HK-2 (cell line): Measurements from ENCODE around the gene FAHD1.
"Not testable (repeated sequence)": the region's sequence is repeated elsewhere in the genome, so short reads cannot be mapped to it uniquely, and the experiment has no call there.

ENCODE experiments used
- DNase-seq: peaks from one replicate; pipeline ENCODE4 v3.0.0-alpha.2; 2018; ENCODE audit not compliant: unreplicated experiment

Gene FAHD1

DNA sequence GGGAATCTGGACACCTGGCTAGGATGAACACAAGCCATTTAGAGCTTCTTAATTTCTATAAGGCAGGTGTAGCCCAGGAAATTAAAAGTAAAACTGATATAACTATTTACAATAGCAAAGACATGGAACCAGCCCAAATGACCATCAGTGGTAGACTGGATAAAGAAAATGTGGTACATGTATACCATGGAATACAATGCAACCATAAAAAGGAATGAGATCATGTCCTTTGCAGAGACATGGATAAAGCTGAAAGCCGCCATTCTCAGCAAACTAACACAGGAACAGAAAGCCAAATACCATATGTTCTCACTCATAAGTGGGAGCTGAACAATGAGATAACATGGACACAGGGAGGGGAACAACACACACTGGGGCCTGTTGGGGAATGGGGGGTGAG is 19.4 kb downstream of the FAHD1 start:
- no peak for DNase-seq

DNA sequence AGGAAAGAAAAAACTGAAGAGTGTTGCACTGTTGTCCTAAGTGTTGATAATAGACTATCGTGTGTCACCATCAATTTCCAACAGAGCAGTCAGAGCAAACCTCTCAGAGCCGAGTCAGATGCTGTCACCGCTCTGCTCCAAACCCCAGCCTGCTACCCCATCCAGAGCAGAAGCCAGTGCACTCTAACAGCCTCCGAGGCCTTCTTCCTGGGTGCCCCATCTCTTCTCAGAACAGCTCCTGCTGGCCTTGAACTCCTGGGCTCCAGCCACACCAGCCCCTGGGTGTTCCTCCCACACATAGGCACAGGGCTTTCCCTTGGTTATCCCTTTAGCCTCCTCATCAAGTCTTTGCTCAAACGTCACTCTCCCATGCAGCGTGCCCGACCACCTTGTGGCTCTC is 24.0 kb downstream of the FAHD1 start:
- no peak for DNase-seq

DNA sequence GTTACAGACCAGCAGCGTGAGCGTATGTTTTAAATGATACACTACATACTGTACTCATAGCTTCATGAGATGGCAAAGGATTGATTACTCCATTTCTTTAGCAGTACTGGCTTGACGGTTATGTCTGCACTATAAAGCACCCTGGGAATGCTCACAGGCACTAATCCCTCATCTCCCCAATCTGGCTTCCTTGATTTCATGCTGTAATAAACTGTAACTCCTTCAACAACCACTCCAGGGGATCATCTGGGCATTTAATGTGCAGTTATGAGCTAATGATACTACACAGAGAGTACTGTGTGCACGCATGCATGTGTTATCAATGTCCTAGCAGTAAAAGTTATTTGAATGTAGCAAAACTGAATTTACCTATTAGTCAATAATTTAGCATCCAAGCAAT is 24.8 kb downstream of the FAHD1 start:
- no peak for DNase-seq

DNA sequence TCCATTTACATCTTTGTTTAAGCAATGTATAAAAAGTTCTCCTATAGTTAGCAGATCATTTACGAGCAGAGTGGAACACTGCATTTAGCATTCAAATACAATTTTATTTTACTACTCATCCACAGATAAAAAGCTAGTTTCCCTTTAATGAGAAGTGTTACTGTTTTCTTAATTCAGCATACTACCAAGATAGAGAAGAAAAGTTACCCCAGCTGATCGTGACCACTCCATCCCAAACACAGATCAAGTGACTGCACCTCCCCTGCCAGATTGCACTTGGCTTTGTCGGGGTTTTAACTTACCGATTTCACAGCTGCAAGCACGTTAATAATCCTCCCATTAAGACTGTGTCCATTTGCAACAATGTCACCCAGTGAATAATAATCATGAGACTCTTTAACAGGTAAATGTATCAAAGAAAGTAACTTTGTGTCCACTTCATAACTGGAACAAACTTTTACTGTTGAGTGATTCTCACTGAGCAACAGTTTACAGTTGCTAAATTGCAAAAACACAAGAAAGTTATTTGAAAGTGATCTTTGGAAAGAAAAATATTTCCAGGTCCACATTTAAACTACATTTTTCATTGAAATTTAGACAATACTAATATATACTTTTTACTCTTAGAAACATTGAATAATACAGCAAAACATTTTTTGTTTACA is 30.6 kb downstream of the FAHD1 start:
- no peak for DNase-seq

DNA sequence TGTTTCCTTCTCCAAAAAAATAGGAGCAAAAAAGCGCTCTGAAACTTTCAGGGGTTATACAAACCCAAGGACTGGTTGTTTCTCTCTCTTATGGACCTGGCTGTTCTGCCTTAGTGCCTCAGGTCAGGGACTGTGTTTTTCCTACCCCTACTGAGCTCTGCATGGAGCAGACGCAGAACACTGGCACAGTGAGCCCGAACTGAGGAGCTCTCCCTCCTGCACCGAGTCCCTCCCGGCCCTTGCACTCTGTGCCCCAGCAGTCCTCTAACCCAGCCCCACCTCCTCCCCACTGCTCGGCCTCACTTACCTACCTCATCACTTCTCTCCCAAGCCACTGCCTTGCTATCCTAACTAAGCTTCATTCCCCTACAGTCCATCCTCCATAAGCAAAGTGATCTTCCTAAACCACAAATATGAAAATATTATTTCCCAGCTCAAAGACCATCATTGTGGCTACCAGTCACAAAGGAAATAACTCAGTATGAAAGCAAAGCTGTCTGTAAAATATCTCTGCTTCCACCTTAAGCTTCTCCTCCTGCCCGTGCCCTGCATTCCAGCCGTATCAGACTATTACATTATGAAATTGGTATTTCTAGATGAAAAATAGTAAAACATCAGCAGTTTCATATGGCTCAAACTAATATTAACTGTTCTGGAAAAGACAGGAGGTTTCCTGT is 31.3 kb downstream of the FAHD1 start:
- no peak for DNase-seq

DNA sequence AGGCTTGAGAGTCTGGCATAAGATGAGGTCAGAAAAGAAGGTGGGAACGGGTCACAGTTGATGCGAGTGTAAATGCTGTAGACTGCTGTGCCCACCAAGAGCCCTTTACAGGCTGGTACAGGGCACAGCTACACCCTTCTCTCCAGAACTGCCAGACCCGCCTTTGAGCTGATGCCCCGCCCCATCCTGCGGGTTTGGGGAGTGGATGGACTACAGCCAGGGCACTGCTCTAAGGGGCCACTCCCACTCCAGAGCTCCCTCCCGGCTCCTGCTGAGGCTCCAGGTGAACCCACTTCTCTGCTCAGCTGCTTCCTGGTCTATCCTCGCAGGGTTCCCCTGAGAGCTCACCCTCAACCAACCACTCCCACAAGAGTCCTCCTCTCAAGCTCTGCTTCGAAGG is 32.6 kb downstream of the FAHD1 start:
- no peak for DNase-seq

DNA sequence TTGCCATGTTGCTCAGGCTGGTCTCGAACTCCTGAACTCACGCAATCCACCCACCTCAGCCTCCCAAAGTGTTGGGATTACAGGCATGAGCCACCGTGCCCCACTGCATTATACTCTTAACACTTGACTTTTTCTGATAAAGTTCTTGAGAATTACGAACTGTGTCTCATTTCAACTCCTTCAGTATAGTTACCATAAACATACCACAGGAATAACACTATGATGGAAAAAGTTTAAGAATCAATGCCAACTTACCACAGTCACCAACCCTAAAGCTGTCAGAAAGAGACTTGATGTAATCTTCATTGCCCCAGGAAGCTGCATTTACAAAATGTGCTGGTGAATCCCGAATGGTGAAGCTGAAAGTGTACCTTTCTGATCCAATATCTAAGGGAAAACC is 34.7 kb downstream of the FAHD1 start:
- no peak for DNase-seq

DNA sequence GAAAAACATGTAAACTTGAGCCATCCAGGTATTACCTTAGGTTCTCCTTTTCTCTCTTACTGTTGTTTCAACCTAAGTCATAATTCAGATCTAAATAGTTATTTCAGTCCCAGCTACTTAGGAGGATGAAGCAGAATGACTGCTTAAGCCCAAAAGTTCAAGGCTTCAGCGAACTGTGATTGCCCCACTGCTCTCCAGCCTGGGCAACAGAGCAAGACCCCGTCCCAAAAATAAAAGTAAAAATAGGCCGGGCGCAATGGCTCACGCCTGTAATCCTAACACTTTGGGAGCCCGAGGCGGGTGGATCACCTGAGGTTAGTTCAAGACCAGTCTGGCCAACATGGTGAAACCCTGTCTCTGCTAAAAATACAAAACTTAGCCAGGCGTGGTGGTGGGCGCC is 35.4 kb downstream of the FAHD1 start:
- no peak for DNase-seq

DNA sequence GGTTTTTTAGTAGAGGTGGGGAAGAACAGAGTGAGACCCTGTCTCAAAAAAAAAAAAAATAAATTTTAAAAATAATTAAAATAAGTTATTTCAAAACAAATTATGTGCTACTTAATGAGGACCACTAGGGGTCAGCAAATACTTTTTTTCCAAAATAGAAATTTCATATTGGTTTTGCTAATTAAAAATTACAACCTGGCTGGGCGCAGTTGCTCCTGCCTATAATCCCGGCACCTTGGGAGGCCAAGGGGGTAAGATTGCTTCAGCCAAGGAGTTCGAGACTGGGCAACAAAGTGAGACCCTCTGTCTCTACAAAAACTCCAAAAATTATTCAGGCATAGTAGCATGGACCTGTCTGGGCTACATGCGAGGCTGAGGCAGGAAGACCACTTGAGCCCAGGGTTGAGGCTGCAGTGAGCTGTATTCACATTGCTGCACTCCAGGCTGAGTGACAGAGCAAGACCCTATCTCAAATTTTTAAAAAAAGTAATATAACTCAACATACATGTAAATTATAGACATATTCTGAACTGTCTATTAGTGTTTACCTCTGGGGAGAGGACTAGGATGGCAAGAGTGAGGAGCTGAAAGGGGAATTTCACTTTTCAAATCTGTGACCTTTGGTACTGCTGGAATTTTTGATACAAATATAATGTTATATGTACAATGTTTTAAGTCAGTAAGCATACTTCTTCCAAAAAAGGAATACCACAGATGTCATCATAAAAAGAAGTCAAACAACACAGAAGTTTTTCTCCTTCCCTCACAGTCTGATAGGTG is 36.9 kb downstream of the FAHD1 start:
- no peak for DNase-seq

DNA sequence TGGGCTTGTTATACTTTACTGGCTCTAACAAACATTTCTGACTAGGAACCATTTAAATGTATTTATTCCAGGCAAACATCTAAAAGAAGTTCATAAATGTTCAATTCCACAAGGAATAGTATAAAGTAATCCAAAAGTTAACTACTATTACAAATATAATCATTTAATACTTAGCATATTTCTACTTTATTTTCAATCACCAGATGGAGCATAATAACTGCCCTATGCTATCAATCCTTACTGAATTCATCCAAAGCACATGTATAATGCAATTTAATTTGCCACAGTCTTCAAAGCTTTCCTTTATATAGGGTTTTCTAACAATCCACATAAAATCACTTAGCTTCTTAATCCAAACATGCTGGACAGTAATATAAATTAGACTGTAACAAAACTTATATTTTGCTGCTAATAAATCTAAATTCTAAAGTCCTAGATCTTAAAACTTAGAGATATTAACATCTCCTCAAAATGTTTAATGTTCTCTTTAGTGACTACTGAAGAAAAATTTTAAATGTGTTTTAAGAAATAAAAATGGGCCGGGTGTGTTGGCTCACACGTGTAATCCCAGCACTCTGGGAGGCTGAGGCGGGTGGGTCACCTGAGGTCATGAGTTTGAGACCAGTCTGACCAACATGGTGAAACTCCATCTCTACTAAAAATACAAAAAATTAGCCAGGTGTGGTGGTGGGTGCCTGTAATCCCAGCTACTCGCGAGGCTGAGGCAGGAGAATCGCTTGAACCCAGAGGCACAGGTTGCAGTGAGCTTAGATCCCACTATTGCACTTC is 39.1 kb downstream of the FAHD1 start:
- DNase-seq: no peak

DNA sequence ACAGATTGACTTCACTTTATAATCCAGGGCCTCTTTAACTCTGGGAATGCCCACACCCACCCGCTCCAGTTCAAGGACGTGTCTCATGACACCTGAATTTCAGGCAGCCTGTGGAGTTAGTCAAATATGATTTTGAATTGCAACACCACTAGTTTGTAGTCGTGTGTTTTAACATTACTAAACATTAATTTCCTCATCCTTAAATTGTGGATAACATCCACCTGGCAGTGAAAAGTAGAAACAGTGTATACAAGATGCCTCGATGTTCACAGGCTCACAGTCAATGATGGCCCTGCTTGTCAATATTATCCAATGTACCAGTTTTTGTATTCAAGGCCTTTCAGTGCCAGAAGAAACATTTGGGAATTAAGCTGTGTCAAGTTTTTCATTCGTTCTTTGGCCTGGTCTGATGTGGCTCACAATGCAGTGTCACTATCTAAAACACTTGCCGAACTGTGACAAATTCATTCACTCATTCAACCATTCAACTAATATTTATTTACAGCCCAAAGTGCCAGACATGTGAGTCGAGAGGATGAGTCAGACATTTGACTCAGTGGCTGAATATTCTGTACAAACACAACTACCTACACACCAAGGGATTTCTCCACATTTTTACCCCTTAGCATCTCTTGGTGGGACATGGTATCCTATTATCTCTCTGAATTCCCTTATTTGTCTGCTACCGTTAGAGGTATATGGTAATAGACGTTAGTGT is 43.5 kb downstream of the FAHD1 start:
- DNase-seq: peak; percentile 8

DNA sequence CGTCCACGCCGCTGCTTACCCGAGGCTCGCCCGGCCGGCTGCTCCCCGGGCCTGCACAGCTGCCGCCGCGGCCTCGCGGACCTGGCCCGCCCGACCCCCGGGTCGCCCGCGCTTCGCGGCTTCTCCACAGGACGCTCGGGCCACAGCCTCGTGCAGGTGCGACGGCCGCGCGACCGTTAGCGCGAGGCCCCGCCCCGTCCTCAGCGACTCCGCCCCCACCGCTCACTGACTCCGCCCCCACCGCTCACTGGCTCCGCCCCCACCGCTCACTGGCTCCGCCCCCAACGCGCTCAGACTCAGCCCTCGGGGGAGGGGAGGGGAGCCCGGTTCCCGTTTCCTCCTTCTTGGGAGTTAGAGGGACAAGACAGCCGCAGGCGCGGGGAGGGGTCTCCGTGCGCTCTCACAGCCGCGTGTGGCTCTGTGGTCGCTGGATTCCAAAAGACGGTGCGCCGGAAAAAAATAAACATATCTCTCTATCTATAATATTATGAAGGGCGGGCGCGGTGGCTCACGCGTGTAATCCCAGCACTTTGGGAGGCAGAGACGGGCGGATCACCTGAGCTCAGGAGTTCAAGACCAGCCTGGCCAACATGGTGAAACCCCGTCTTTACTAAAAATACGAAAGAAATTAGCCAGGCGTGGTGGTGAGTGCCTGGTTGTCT is 45.1 kb downstream of the FAHD1 start, which contains the start of gene MEIOB:
Gene MEIOB (minus strand): TSS at position 191 of the 662 bp plus-strand sequence. CDS start 3,989 bp downstream, outside the sequence.
- peak; percentile 72 for DNase-seq

DNA sequence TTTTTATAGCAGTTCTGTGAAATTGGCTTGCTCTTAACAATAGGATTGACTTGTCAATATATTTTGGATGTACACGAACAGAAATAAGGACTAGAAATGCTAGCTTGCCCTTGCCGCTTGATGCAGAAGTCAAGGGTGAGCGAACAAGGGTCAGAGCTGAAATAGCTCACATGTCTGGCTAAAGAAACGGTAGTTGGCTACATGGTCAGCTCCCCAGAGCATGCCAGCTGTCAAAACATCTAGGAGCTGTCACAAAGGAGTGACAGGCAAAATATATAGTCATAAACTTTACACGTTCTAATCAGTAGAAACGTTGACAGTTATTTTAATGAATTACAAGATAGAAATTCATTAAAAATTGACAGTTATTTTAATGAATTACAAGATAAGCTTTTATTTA is 47.8 kb downstream of the FAHD1 start:
- no peak for DNase-seq

DNA sequence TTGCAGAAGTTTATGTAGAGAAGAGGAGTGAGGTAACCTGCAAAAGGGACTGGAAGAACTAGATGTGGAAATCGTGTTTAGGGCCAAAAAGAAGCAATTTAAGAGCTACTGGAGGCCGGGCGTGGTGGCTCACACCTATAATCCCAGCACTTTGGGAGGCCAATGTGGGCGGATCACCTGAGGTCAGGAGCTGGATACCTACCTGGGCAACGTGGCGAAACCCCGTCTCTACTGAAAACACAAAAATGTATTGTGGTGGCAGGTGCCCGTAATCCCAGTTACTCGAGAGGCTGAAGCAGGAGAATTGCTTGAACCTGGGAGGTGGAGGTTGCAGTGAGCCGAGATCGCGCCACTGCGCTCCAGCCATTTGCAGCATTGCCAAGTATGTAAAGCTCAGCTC is 49.1 kb downstream of the FAHD1 start:
- not testable (repeated sequence) for DNase-seq

DNA sequence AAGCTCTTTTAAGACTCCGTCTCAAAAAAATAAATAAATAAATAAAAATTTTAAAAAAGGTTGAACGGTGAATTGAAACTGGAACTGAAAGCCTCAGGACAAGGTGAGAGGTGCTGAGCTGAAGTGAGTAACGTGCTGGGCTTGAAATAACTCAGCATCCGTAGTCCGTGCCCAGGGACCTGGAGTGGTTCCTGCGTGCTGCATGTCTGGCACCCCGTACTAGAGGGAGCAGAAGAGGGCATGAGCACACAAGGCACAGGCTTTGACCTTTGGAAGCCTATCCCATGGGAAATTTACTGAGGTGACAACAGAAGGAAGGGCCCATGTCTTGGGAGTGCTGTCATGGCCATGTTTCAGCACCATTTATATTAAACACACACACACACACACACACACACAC is 49.5 kb downstream of the FAHD1 start:
- no peak for DNase-seq

DNA sequence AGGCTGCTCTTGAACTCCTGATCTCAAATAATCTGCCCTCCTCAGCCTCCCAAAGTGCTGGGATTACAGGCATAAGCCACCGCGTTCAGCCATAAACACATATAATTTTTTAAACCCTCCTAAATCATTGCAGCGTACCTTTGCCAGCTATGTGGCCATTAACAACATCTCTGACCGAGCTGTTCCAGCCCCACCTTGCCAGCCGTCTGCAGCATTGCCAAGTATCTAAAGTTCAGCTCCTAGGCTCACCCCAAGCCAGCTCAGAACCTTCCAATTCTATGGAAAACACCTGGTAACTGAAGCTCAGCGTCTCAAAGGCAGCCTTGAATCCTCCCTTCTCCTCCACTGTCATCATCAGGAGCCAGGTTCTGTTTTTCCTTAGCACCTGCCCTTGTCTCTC is 50.1 kb downstream of the FAHD1 start:
- DNase-seq: no peak

DNA sequence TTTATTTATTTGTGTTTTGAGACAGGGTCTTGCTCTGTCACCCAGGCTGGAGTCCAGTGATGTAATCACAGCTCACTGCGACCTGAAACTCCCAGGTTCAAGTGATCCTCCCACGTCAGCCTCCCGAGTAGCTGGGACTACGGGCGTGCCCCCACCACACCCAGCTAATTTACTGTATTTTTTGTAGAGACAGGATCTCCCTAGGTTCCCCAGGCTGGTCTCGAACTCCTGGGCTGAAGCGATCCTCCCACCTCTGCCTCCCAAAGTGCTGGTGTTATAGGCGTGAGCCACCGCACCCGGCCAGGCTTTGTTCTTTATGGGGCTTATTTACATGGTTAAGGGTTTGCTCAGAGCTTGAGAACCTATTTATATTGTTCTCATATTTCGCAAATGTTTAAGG is 50.8 kb downstream of the FAHD1 start:
- no peak for DNase-seq

DNA sequence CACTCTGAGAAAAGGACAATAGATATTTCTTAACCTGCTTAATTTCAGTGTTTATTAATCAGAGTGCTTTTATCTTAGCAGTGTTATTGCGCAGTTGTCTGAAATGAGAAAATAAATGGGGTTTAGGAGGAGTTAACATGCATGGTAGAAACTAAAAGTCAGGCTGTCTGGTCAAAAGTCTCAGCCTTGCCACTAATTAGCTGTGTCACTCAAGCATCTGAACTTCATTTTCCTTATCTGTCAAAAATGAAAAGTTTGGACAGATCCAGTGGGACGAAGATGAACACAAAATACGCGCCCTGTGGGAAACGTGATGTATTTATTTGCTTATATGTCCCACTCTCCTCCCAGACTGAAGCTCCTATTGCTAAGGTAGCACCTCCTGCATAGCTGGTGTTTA is 51.2 kb downstream of the FAHD1 start:
- DNase-seq: no peak
